Transverse colon (tissue), 4 donors: Measurements from ENCODE around the gene MYOCD. TPM values are rescaled to one million over a fixed set of nuclear protein-coding genes. Genes with fewer than 3 reads are reported as not detected.

ENCODE experiments used
- DNase-seq: peaks from one replicate; pipeline ENCODE4 v3.0.0-alpha.2; 2019
- H3K27ac ChIP-seq, 4 donors: fragments of 200-600 bp; sonication (generic); 2 replicates each; pipeline ENCODE4 v1.5.1; 2016 to 2018; ENCODE audit warnings: inconsistent platforms in 4 of 4
- H3K27me3 ChIP-seq: fragments of 200-600 bp; sonication (generic); 2 replicates; pipeline ENCODE4 v1.5.1; 2017; ENCODE audit warnings: inconsistent platforms
- H3K36me3 ChIP-seq, 4 donors: fragments of 200-600 bp; sonication (generic); 2 replicates each; pipeline ENCODE4 v1.5.1; 2017 to 2019; ENCODE audit warnings: inconsistent platforms in 4 of 4
- H3K4me1 ChIP-seq, 4 donors: fragments of 200-600 bp; sonication (generic); 2 replicates each; pipeline ENCODE4 v1.5.1; 2017 to 2020; ENCODE audit warnings: inconsistent platforms in 4 of 4
- H3K4me3 ChIP-seq, 4 donors: fragments of 200-600 bp; sonication (generic); 1 replicate in 1 of 4; 2 replicates in 3 of 4; pipeline versions ENCODE4 v1.5.1 to v1.6.1; 2017 to 2019; ENCODE audit warnings: inconsistent platforms in 4 of 4
- H3K9me3 ChIP-seq, 2 donors: fragments of 200-600 bp; sonication (generic); 2 replicates each; pipeline ENCODE4 v1.5.1; 2017 to 2019; ENCODE audit warnings: inconsistent platforms in 2 of 2
- CTCF ChIP-seq, 5 experiments: fragments of 200-600 bp in 3 of 5; fragments of 450-650 bp in 2 of 5; sonication (generic) in 3 of 5; IDR thresholded peaks; 1 replicate in 2 of 5; 2 replicates in 3 of 5; pipeline ENCODE4 v1.5.1; 2016 to 2017; ENCODE audit warnings: antibody characterized with exemption in 5 of 5, inconsistent platforms in 3 of 5, mild to moderate bottlenecking in 2 of 5, moderate library complexity in 1 of 5
- EP300 ChIP-seq: sonication (generic); formaldehyde crosslinking; IDR thresholded peaks from one replicate; pipeline ENCODE4 v1.6.1; 2017; ENCODE audit warnings: antibody characterized with exemption, low read depth
- POLR2A ChIP-seq: fragments of 450-650 bp; IDR thresholded peaks from one replicate; pipeline ENCODE4 v1.6.1; 2016; ENCODE audit warnings: antibody characterized with exemption, mild to moderate bottlenecking, moderate library complexity
- POLR2AphosphoS5 ChIP-seq, 3 donors: sonication (generic); formaldehyde crosslinking; IDR thresholded peaks; one replicate each; pipeline ENCODE4 v1.6.1; 2016; ENCODE audit warnings: antibody characterized with exemption in 3 of 3
- WGBS, 2 donors: methylation state at CpG; one replicate each; pipeline ENCODE4 v1.1.5; 2018; ENCODE audit warnings: low coverage in 1 of 2; 5-methylcytosine and 5-hydroxymethylcytosine counted together
- in situ Hi-C, 4 donors: fragments of 200-750 bp; cut with MboI; loops; one replicate each; pipeline versions ENCODE4 v1.15.0 to v1.15.1; 2017; ENCODE audit warnings: low sequenced_read_pairs in 3 of 4, low pct_ligation_motif_present in 1 of 4, low pct_unique_long_range_greater_than_20kb in 1 of 4
- intact Hi-C: fragments of 100-400 bp; cut with DNase I; formaldehyde crosslinking; loops from one replicate; pipeline ENCODE4 v1.15.1; 2023; ENCODE audit warnings: low total_unique reads
- total RNA-seq, 4 donors: library from RNA; depleted of rRNA; stranded (reverse); fragments of >200 nt; gene quantifications; one replicate each; pipeline ENCODE4 v1.1.0, GENCODE V29; 2016

Gene MYOCD
- total RNA-seq, 4 donors from 2014 or later = 15.9 to 59.1 (median 35.0) TPM

- DNase-seq = no peak
- H3K27ac ChIP-seq = peak overlapping the region in 2 of 4 donors; percentile 70 to 80
- H3K4me3 ChIP-seq = no peak overlapping the region
- H3K4me1 ChIP-seq = peaks cover 9 to 34% (median 27%) of the 10 kb centered on the region in 4 donors
- no peaks in the 10 kb centered on the region for H3K27me3 ChIP-seq
- no peaks in the 10 kb centered on the region for H3K36me3 ChIP-seq
- H3K9me3 ChIP-seq = no peaks in the 10 kb centered on the region
- WGBS, 2 donors = 92 to 100% methylated on average over 3 to 8 of the region's 8 CpGs
- in situ Hi-C loops = loop anchor here in 1 of 4 donors (25.0 kb wide), 1 partner anchor 545 kb away; no protein-coding TSS in a partner anchor
- intact Hi-C loops = loop anchor here (10.0 kb wide), 1 partner anchor 548 kb away; no protein-coding TSS in a partner anchor
- TF ChIP-seq EP300 = no peak
- TF ChIP-seq CTCF (IDR thresholded peaks at IDR 0.05) = no peak
- TF ChIP-seq POLR2AphosphoS5 (IDR thresholded peaks at IDR 0.05) = no peak
- no peak for TF ChIP-seq POLR2A
Measured at GRCh38 chr17:12732366-12732765, 66.7 kb downstream of the MYOCD start.

- 71 to 92% methylated on average over 2 to 7 of the region's 7 CpGs for WGBS, 2 donors
- H3K9me3 ChIP-seq = no peaks in the 10 kb centered on the region
- intact Hi-C loops (loop anchor here (10.0 kb wide), 1 partner anchor 550 kb away; no protein-coding TSS in a partner anchor), in situ Hi-C loops (loop anchor here in 1 of 4 donors (25.0 kb wide), 1 partner anchor 548 kb away; no protein-coding TSS in a partner anchor)
- no peak overlapping the region for H3K4me3 ChIP-seq
- peaks cover 9 to 27% (median 21%) of the 10 kb centered on the region in 4 donors for H3K4me1 ChIP-seq
- H3K27ac ChIP-seq = no peak overlapping the region
- H3K27me3 ChIP-seq = no peaks in the 10 kb centered on the region
- no peaks in the 10 kb centered on the region for H3K36me3 ChIP-seq
- TF ChIP-seq CTCF (IDR thresholded peaks at IDR 0.05) (no peak), POLR2AphosphoS5 (IDR thresholded peaks at IDR 0.05) (no peak), EP300 (no peak), POLR2A (no peak)
- DNase-seq = no peak
Measured at GRCh38 chr17:12734926-12735325, 69.2 kb downstream of the MYOCD start.

- WGBS, 2 donors = 60 to 85% methylated on average over 3 to 8 of the region's 8 CpGs
- Histone ChIP-seq H3K36me3 (no peaks in the 10 kb centered on the region), H3K4me3 (no peak overlapping the region), H3K4me1 (peaks cover 9 to 21% (median 17%) of the 10 kb centered on the region in 4 donors), H3K9me3 (no peaks in the 10 kb centered on the region), H3K27me3 (no peaks in the 10 kb centered on the region), H3K27ac (no peak overlapping the region)
- TF ChIP-seq CTCF (IDR thresholded peaks at IDR 0.05) = no peak
- TF ChIP-seq EP300 = no peak
- TF ChIP-seq POLR2A = no peak
- no peak for TF ChIP-seq POLR2AphosphoS5 (IDR thresholded peaks at IDR 0.05)
- in situ Hi-C loops (loop anchor here in 1 of 4 donors (25.0 kb wide), 1 partner anchor 548 kb away; no protein-coding TSS in a partner anchor), intact Hi-C loops (loop anchor here (10.0 kb wide), 1 partner anchor 551 kb away; no protein-coding TSS in a partner anchor)
- DNase-seq = no peak
Measured at GRCh38 chr17:12735517-12735916, 69.8 kb downstream of the MYOCD start.

GRCh38 chr17:12736526-12736925 is 70.8 kb downstream of the MYOCD start:
- 70% methylated on average over 4 of the region's 4 CpGs; no CpG with 5 or more reads in 1 of the 2 donors for WGBS, 2 donors
- DNase-seq = no peak
- in situ Hi-C loops (loop anchor here in 1 of 4 donors (25.0 kb wide), 1 partner anchor 549 kb away; no protein-coding TSS in a partner anchor), intact Hi-C loops (loop anchor here (10.0 kb wide), 1 partner anchor 552 kb away; no protein-coding TSS in a partner anchor)
- no peaks in the 10 kb centered on the region for H3K9me3 ChIP-seq
- no peak overlapping the region for H3K27ac ChIP-seq
- no peak overlapping the region for H3K4me3 ChIP-seq
- TF ChIP-seq CTCF (IDR thresholded peaks at IDR 0.05) (no peak), EP300 (no peak), POLR2AphosphoS5 (IDR thresholded peaks at IDR 0.05) (no peak), POLR2A (no peak)
- no peaks in the 10 kb centered on the region for H3K27me3 ChIP-seq
- no peaks in the 10 kb centered on the region for H3K36me3 ChIP-seq
- H3K4me1 ChIP-seq = peaks cover 4 to 11% (median 8%) of the 10 kb centered on the region in 4 donors
